DND-41 (cell line): Measurements from ENCODE around the gene KIF26A.

Experiments
- ATAC-seq: fragments of 200-7000 bp; cut with Tn5 transposase; 3 replicates; pipeline ENCODE4 v1.9.1; 2021; ENCODE audit warnings: low read depth; ENCODE audit not compliant: insufficient read depth
- DNase-seq: peaks from one replicate; pipeline ENCODE4 v3.0.0-alpha.2; 2020
- H2AFZ ChIP-seq: 2 replicates; pipeline ENCODE4 v1.6.0; 2012; ENCODE audit warnings: low read depth, low read length
- H3K27ac ChIP-seq: 2 replicates; pipeline ENCODE4 v1.5.1; 2012; ENCODE audit warnings: low read length, inconsistent platforms
- H3K27me3 ChIP-seq: fragments of 200-600 bp; sonication (generic); 2 replicates; pipeline ENCODE4 v1.6.0; 2012; ENCODE audit warnings: low read length, mild to moderate bottlenecking, inconsistent platforms; ENCODE audit not compliant: insufficient read depth, poor library complexity
- H3K36me3 ChIP-seq: 2 replicates; pipeline ENCODE4 v1.5.1; 2012; ENCODE audit warnings: low read length, inconsistent platforms; ENCODE audit not compliant: insufficient read depth
- H3K4me1 ChIP-seq: 2 replicates; pipeline ENCODE4 v1.5.1; 2012; ENCODE audit warnings: mild to moderate bottlenecking, low read length; ENCODE audit not compliant: insufficient read depth
- H3K4me2 ChIP-seq: 2 replicates; pipeline ENCODE4 v1.6.0; 2012; ENCODE audit warnings: mild to moderate bottlenecking, moderate library complexity, low read length, inconsistent platforms; ENCODE audit not compliant: insufficient read depth
- H3K4me3 ChIP-seq, 2 experiments: fragments of 200-600 bp in 1 of 2; shearing (Covaris generic) in 1 of 2; 2 replicates each; pipeline ENCODE4 v1.5.1; 2012 to 2016; ENCODE audit warnings: inconsistent platforms in 2 of 2, low read length in 2 of 2, mild to moderate bottlenecking in 2 of 2, low read depth in 1 of 2, moderate library complexity in 1 of 2
- H3K79me2 ChIP-seq: 2 replicates; pipeline ENCODE4 v1.6.0; 2012; ENCODE audit warnings: low read length, inconsistent platforms; ENCODE audit not compliant: insufficient read depth
- H3K9ac ChIP-seq: 2 replicates; pipeline ENCODE4 v1.6.0; 2012; ENCODE audit warnings: low read depth, mild to moderate bottlenecking, inconsistent platforms, low read length, moderate library complexity
- H3K9me3 ChIP-seq: 2 replicates; pipeline ENCODE4 v1.5.1; 2012; ENCODE audit warnings: low read length, moderate library complexity, mild to moderate bottlenecking, inconsistent platforms; ENCODE audit not compliant: insufficient read depth, severe bottlenecking
- H4K20me1 ChIP-seq: 2 replicates; pipeline ENCODE4 v1.6.0; 2012; ENCODE audit warnings: low read length; ENCODE audit not compliant: insufficient read depth
- CTCF ChIP-seq: IDR thresholded peaks from 2 replicates; pipeline ENCODE4 v1.5.1; 2012; ENCODE audit warnings: borderline replicate concordance, low read length, moderate library complexity, mild to moderate bottlenecking; ENCODE audit not compliant: poor library complexity, severe bottlenecking; ENCODE audit errors: extremely low read depth
- EZH2 ChIP-seq: IDR thresholded peaks from 3 replicates; pipeline ENCODE4 v1.6.1; 2012; ENCODE audit warnings: borderline replicate concordance, low read depth, mild to moderate bottlenecking, moderate library complexity, low read length, inconsistent platforms; ENCODE audit not compliant: severe bottlenecking

KIF26A gene

GRCh38 chr14:104099096-104100041 lies 39.0 kb upstream of the KIF26A start:
- no peak overlapping the region for H3K27ac ChIP-seq
- H3K9me3 ChIP-seq, result no peaks in the 10 kb centered on the region
- peaks cover 2% of the 10 kb centered on the region; the same call in 1 of the 2 replicates for H4K20me1 ChIP-seq
- no peak overlapping the region for H3K4me3 ChIP-seq
- H3K4me2 ChIP-seq, result no peak overlapping the region
- H3K36me3 ChIP-seq, result no peaks in the 10 kb centered on the region
- no peak overlapping the region for H3K9ac ChIP-seq
- no peak for TF ChIP-seq CTCF
- TF ChIP-seq EZH2, result no peak
- H2AFZ ChIP-seq, result no peak overlapping the region
- no peaks in the 10 kb centered on the region for H3K27me3 ChIP-seq
- no peaks in the 10 kb centered on the region for H3K79me2 ChIP-seq
- ATAC-seq (no peak), DNase-seq (no peak)
- no peaks in the 10 kb centered on the region for H3K4me1 ChIP-seq

GRCh38 chr14:104100171-104101085 lies 38.0 kb upstream of the KIF26A start:
- DNase-seq, result no peak
- Histone ChIP-seq H3K4me1 (no peaks in the 10 kb centered on the region), H2AFZ (no peak overlapping the region), H3K27me3 (no peaks in the 10 kb centered on the region), H3K79me2 (no peaks in the 10 kb centered on the region), H3K4me2 (no peak overlapping the region), H4K20me1 (0 out of 2 replicates have a peak, but pooled peaks cover 2% of the 10 kb centered on the region), H3K36me3 (no peaks in the 10 kb centered on the region), H3K9me3 (no peaks in the 10 kb centered on the region), H3K4me3 (no peak overlapping the region), H3K9ac (no peak overlapping the region), H3K27ac (no peak overlapping the region)
- TF ChIP-seq CTCF, result no peak
- no peak for TF ChIP-seq EZH2
- ATAC-seq, result no peak

GRCh38 chr14:104101086-104101621 lies 37.2 kb upstream of the KIF26A start:
- H3K9ac ChIP-seq, result no peak overlapping the region
- no peak for ATAC-seq
- no peak overlapping the region for H3K4me2 ChIP-seq

More at GRCh38 chr14:104101086-104101621, 37.2 kb upstream of the KIF26A start:
- TF ChIP-seq CTCF, result no peak
- TF ChIP-seq EZH2, result no peak
- Histone ChIP-seq H3K27me3 (no peaks in the 10 kb centered on the region), H3K36me3 (no peaks in the 10 kb centered on the region), H3K4me1 (no peaks in the 10 kb centered on the region), H2AFZ (no peak overlapping the region), H3K27ac (no peak overlapping the region), H3K4me3 (no peak overlapping the region), H3K9me3 (no peaks in the 10 kb centered on the region), H4K20me1 (0 out of 2 replicates have a peak, but pooled peaks cover 2% of the 10 kb centered on the region), H3K79me2 (no peaks in the 10 kb centered on the region)
- no peak for DNase-seq
